HepG2 (cell line): ENCODE data around the gene SMYD2. TPM values are rescaled to one million over a fixed set of nuclear protein-coding genes. Genes with fewer than 3 reads are reported as not detected.

ENCODE experiments used
- ATAC-seq: fragments of 200-7000 bp; cut with Tn5 transposase; 3 replicates; pipeline ENCODE4 v1.9.1; 2020; ENCODE audit warnings: mild to moderate bottlenecking, moderate library complexity
- BruUV-seq: library from RNA; stranded (reverse); fragments of 400-500 nt; replicated peaks from 2 replicates; lab custom pipeline; 2021; lab: Mats Ljungman, UMichigan
- CTCF ChIA-PET: fragments of 300-600 bp; formaldehyde crosslinking; extraction: SDS; loops from one replicate; lab custom pipeline; 2021; ENCODE audit warnings: low total read pairs, inconsistent platforms, low intra/inter-chr PET ratio; lab: Yijun Ruan, JAX
- POLR2A ChIA-PET: fragments of 350-600 bp; sonication (Branson Sonifier 250); formaldehyde crosslinking; loops from one replicate; lab custom pipeline; 2020; ENCODE audit warnings: antibody characterized with exemption, inconsistent platforms; lab: Yijun Ruan, JAX
- DNase-seq: peaks from one replicate; pipeline ENCODE4 v3.0.0-alpha.2; 2015; ENCODE audit warnings: low spot score
- FAIRE-seq: peaks from 3 replicates; lab custom pipeline; 2011; peaks lifted over from hg19 to GRCh38; lab: Jason Lieb, UNC
- H2AFZ ChIP-seq: one replicate; pipeline ENCODE4 v1.6.1; 2011; ENCODE audit warnings: low read length, inconsistent platforms
- H3K27ac ChIP-seq: fragments of 300-600 bp; 3 replicates; pipeline ENCODE4 v1.8.0; 2011; ENCODE audit warnings: mixed run types, mild to moderate bottlenecking, mixed read lengths, low read length, inconsistent platforms; ENCODE audit not compliant: insufficient read depth; ENCODE audit errors: extremely low read length
- H3K27me3 ChIP-seq, 2 experiments: fragments of 200-600 bp in 1 of 2; 2 replicates in 1 of 2; 3 replicates in 1 of 2; pipeline versions ENCODE4 v1.6.0 to v1.8.0; 2011; ENCODE audit warnings: low read length in 2 of 2, mild to moderate bottlenecking in 2 of 2, moderate library complexity in 2 of 2, inconsistent platforms in 1 of 2; ENCODE audit not compliant: insufficient read depth in 2 of 2, control insufficient read depth in 1 of 2
- H3K36me3 ChIP-seq, 2 experiments: fragments of 200-600 bp in 1 of 2; replicated peaks in 1 of 2; 2 replicates in 1 of 2; 3 replicates in 1 of 2; pipeline versions ENCODE4 v1.5.1 to v1.8.0; 2011; ENCODE audit warnings: low read length in 2 of 2, inconsistent platforms in 1 of 2; ENCODE audit not compliant: insufficient read depth in 2 of 2, control insufficient read depth in 1 of 2
- H3K4me1 ChIP-seq: 2 replicates; pipeline ENCODE4 v1.5.1; 2012; ENCODE audit warnings: low read length, inconsistent platforms; ENCODE audit not compliant: insufficient read depth
- H3K4me2 ChIP-seq: 2 replicates; pipeline ENCODE4 v1.6.0; 2011; ENCODE audit warnings: low read depth, low read length, inconsistent platforms
- H3K4me3 ChIP-seq, 3 experiments: fragments of 200-600 bp in 1 of 3; sonication (generic), shearing (Covaris generic) in 1 of 3; replicated peaks in 1 of 3; 2 replicates each; pipeline ENCODE4 v1.5.1; 2011 to 2016; ENCODE audit warnings: low read length in 3 of 3, inconsistent platforms in 2 of 3, low read depth in 2 of 3, mild to moderate bottlenecking in 2 of 3, control low read depth in 1 of 3, mixed read lengths in 1 of 3; ENCODE audit not compliant: insufficient read depth in 1 of 3
- H3K79me2 ChIP-seq: one replicate; pipeline ENCODE4 v1.6.1; 2011; ENCODE audit warnings: low read length, inconsistent platforms; ENCODE audit not compliant: insufficient read depth
- H3K9ac ChIP-seq: 2 replicates; pipeline ENCODE4 v1.6.0; 2011; ENCODE audit warnings: mild to moderate bottlenecking, low read depth, low read length, inconsistent platforms; ENCODE audit not compliant: insufficient read depth
- H3K9me3 ChIP-seq: 2 replicates; pipeline ENCODE4 v1.5.1; 2012; ENCODE audit warnings: mild to moderate bottlenecking, low read length
- H4K20me1 ChIP-seq: 2 replicates; pipeline ENCODE4 v1.6.0; 2011; ENCODE audit warnings: inconsistent platforms, mild to moderate bottlenecking, low read length, moderate library complexity; ENCODE audit not compliant: insufficient read depth
- AHR ChIP-seq: IDR thresholded peaks from 2 replicates; pipeline ENCODE4 v1.6.1; 2018; ENCODE audit warnings: missing genetic modification reagents, missing compliant biosample characterization
- FOXJ3 ChIP-seq: sonication (generic); formaldehyde crosslinking; IDR thresholded peaks from 2 replicates; pipeline ENCODE4 v1.4.0; 2020; ENCODE audit warnings: missing genetic modification reagents, mild to moderate bottlenecking, borderline replicate concordance
- HNRNPK ChIP-seq: fragments of 200-400 bp; formaldehyde crosslinking; IDR thresholded peaks from 2 replicates; pipeline ENCODE4 v1.6.1; 2018; ENCODE audit warnings: low read length, low read depth, moderate library complexity, mild to moderate bottlenecking; ENCODE audit not compliant: poor library complexity, severe bottlenecking
- NFE2 ChIP-seq: sonication (generic); formaldehyde crosslinking; IDR thresholded peaks from 2 replicates; pipeline ENCODE4 v1.4.0; 2020; ENCODE audit warnings: missing genetic modification reagents
- NFYB ChIP-seq: sonication (generic); formaldehyde crosslinking; IDR thresholded peaks from 2 replicates; pipeline ENCODE4 v1.4.0; 2020; ENCODE audit warnings: missing genetic modification reagents
- NR2F1 ChIP-seq, 2 experiments: fragments of 450-650 bp in 1 of 2; formaldehyde crosslinking in 1 of 2; IDR thresholded peaks; 2 replicates each; pipeline versions ENCODE4 v1.5.0 to v1.6.1; 2016 to 2020; ENCODE audit warnings: mild to moderate bottlenecking in 1 of 2, missing compliant biosample characterization in 1 of 2, missing genetic modification reagents in 1 of 2, moderate library complexity in 1 of 2
- ZBTB37 ChIP-seq: sonication (generic); formaldehyde crosslinking; IDR thresholded peaks from 2 replicates; pipeline ENCODE4 v1.4.0; 2020; ENCODE audit warnings: mild to moderate bottlenecking, missing genetic modification reagents
- ZNF232 ChIP-seq: sonication (generic); formaldehyde crosslinking; IDR thresholded peaks from 2 replicates; pipeline ENCODE4 v1.4.0; 2020; ENCODE audit warnings: missing genetic modification reagents, borderline replicate concordance
- ZNF296 ChIP-seq: sonication (generic); formaldehyde crosslinking; conservative IDR thresholded peaks from 2 replicates; pipeline ENCODE4 v1.5.0; 2020; ENCODE audit warnings: mild to moderate bottlenecking, missing genetic modification reagents
- ZSCAN12 ChIP-seq: sonication (generic); formaldehyde crosslinking; IDR thresholded peaks from 2 replicates; pipeline ENCODE4 v1.9.0; 2021; ENCODE audit warnings: mild to moderate bottlenecking, missing genetic modification reagents
- WGBS: methylation state at CpG from one replicate; pipeline ENCODE4 v1.1.6; 2017; ENCODE audit warnings: low lambda C conversion rate; 5-methylcytosine and 5-hydroxymethylcytosine counted together
- in situ Hi-C: cut with HindIII; loops from 2 replicates; pipeline ENCODE4 v1.10.0; 2017; ENCODE audit warnings: low pct_unique_long_range_greater_than_20kb; ENCODE audit not compliant: extremely low pct_ligation_motif_present
- intact Hi-C: fragments of 100-400 bp; cut with micrococcal nuclease; formaldehyde crosslinking; loops from one replicate; pipeline ENCODE4 v1.10.0; 2022; ENCODE audit not compliant: unreplicated experiment
- polyA plus RNA-seq, 8 experiments: library from polyadenylated mRNA; depleted of rRNA in 3 of 8; stranded (reverse) in 7 of 8; unstranded in 1 of 8; fragments of >200 nt; fragmentation: Illumina TruSeq in 4 of 8; extraction: Trizol in 4 of 8; gene quantifications; 2 replicates each; pipeline versions ENCODE4 v1.2.1 to v1.2.3, GENCODE V29; 2011 to 2016; ENCODE audit warnings: low read depth in 4 of 8, missing spikeins in 1 of 8, mixed read lengths in 1 of 8; ENCODE audit not compliant: insufficient read depth in 1 of 8
- total RNA-seq, 5 experiments: library from RNA; depleted of rRNA; stranded (reverse); fragments of >200 nt; fragmentation: Illumina TruSeq; extraction: Trizol; gene quantifications; 2 replicates each; pipeline ENCODE4 v1.2.3, GENCODE V29; 2016; ENCODE audit warnings: low read depth in 1 of 5
- TF ChIP-seq, protein P1 (sequence below): sonication (generic); formaldehyde crosslinking; IDR thresholded peaks from 2 replicates; pipeline ENCODE4 v1.4.0; 2020; ENCODE audit warnings: mild to moderate bottlenecking, missing genetic modification reagents, borderline replicate concordance
- TF ChIP-seq, protein P2 (sequence below), 2 experiments: sonication (generic) in 1 of 2; formaldehyde crosslinking in 1 of 2; IDR thresholded peaks; 2 replicates each; pipeline versions ENCODE4 v1.6.1 to v1.9.0; 2014 to 2022; ENCODE audit warnings: antibody characterized with exemption in 1 of 2, borderline replicate concordance in 1 of 2, inconsistent platforms in 1 of 2, low read depth in 1 of 2, missing genetic modification reagents in 1 of 2

Gene SMYD2
- total and polyA plus RNA-seq, 2 of the 13 experiments (the other 11 are each of a cell fraction or from before 2014, with no cell fraction given), result 72.7 to 139 TPM

- intact Hi-C loops, result no loop called here
- no peaks in the 10 kb centered on the region for H3K79me2 ChIP-seq
- TF ChIP-seq, protein P1, sequence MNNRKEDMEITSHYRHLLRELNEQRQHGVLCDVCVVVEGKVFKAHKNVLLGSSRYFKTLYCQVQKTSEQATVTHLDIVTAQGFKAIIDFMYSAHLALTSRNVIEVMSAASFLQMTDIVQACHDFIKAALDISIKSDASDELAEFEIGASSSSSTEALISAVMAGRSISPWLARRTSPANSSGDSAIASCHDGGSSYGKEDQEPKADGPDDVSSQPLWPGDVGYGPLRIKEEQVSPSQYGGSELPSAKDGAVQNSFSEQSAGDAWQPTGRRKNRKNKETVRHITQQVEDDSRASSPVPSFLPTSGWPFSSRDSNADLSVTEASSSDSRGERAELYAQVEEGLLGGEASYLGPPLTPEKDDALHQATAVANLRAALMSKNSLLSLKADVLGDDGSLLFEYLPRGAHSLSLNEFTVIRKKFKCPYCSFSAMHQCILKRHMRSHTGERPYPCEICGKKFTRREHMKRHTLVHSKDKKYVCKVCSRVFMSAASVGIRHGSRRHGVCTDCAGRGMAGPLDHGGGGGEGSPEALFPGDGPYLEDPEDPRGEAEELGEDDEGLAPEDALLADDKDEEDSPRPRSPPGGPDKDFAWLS (CRISPR knock-in tag), result no peak
- TF ChIP-seq ZSCAN12 (CRISPR knock-in tag), result no peak
- peak; percentile 39; the same call in 1 of the 2 replicates for TF ChIP-seq NFYB
- no peak for TF ChIP-seq NR2F1 (CRISPR knock-in tag; IDR thresholded peaks at IDR 0.05)
- no peak for TF ChIP-seq AHR (CRISPR knock-in tag)
- no peak for TF ChIP-seq FOXJ3
- no peak for TF ChIP-seq ZNF296 (CRISPR knock-in tag)
- TF ChIP-seq NFE2, result no peak
- TF ChIP-seq, protein P2, sequence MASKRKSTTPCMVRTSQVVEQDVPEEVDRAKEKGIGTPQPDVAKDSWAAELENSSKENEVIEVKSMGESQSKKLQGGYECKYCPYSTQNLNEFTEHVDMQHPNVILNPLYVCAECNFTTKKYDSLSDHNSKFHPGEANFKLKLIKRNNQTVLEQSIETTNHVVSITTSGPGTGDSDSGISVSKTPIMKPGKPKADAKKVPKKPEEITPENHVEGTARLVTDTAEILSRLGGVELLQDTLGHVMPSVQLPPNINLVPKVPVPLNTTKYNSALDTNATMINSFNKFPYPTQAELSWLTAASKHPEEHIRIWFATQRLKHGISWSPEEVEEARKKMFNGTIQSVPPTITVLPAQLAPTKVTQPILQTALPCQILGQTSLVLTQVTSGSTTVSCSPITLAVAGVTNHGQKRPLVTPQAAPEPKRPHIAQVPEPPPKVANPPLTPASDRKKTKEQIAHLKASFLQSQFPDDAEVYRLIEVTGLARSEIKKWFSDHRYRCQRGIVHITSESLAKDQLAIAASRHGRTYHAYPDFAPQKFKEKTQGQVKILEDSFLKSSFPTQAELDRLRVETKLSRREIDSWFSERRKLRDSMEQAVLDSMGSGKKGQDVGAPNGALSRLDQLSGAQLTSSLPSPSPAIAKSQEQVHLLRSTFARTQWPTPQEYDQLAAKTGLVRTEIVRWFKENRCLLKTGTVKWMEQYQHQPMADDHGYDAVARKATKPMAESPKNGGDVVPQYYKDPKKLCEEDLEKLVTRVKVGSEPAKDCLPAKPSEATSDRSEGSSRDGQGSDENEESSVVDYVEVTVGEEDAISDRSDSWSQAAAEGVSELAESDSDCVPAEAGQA (IDR thresholded peaks at IDR 0.05; ENCODE audit: low read depth), result no peak
- TF ChIP-seq, protein P2 (CRISPR knock-in tag; IDR thresholded peaks at IDR 0.05; ENCODE audit: borderline replicate concordance), result no peak
- no peak for TF ChIP-seq HNRNPK
- TF ChIP-seq ZBTB37 (CRISPR knock-in tag), result no peak
- no peak for TF ChIP-seq ZNF232 (CRISPR knock-in tag)
Measured at GRCh38 chr1:214318956-214319736, 38.2 kb downstream of the SMYD2 start.

More at GRCh38 chr1:214318956-214319736, 38.2 kb downstream of the SMYD2 start:
- ChIA-PET CTCF (interaction anchor here (1.1 kb wide), 1 partner anchor 58 kb away, joined by 3 read pairs; no protein-coding TSS in a partner anchor), POLR2A (interaction anchor here (0.6 to 2.3 kb wide), 6 partner anchors 15 to 232 kb away, joined by 3 to 12 read pairs (median 4); partner anchors contain the start of genes PTPN14 and SMYD2)
- peak; percentile 98 for FAIRE-seq
- peak; percentile 99 for ATAC-seq
- no peaks in the 10 kb centered on the region for H3K9me3 ChIP-seq
- 53% methylated on average over 10 of the region's 10 CpGs for WGBS
- peak overlapping the region; percentile 78 for H3K27ac ChIP-seq
- no TSS peak for BruUV-seq
- no peak overlapping the region; the same call in 1 of the 2 replicates for H3K9ac ChIP-seq
- H3K4me3 ChIP-seq, result no peak overlapping the region
- no peaks in the 10 kb centered on the region for H3K27me3 ChIP-seq
- H2AFZ ChIP-seq, result no peak overlapping the region
- DNase-seq, result peak; percentile 90
- H4K20me1 ChIP-seq, result no peaks in the 10 kb centered on the region; the same call in 1 of the 2 replicates
- H3K4me1 ChIP-seq, result peaks cover 43% of the 10 kb centered on the region
- H3K4me2 ChIP-seq, result no peak overlapping the region
- H3K36me3 ChIP-seq, result peaks cover 10 to 58% of the 10 kb centered on the region in 2 experiments
- in situ Hi-C loops, result no loop called here
